Measurements from ENCODE around the gene FLOT1.
A peak's percentile ranks its signal among the peaks of the same experiment; 100 is the strongest.

The FLOT1 gene

DNA sequence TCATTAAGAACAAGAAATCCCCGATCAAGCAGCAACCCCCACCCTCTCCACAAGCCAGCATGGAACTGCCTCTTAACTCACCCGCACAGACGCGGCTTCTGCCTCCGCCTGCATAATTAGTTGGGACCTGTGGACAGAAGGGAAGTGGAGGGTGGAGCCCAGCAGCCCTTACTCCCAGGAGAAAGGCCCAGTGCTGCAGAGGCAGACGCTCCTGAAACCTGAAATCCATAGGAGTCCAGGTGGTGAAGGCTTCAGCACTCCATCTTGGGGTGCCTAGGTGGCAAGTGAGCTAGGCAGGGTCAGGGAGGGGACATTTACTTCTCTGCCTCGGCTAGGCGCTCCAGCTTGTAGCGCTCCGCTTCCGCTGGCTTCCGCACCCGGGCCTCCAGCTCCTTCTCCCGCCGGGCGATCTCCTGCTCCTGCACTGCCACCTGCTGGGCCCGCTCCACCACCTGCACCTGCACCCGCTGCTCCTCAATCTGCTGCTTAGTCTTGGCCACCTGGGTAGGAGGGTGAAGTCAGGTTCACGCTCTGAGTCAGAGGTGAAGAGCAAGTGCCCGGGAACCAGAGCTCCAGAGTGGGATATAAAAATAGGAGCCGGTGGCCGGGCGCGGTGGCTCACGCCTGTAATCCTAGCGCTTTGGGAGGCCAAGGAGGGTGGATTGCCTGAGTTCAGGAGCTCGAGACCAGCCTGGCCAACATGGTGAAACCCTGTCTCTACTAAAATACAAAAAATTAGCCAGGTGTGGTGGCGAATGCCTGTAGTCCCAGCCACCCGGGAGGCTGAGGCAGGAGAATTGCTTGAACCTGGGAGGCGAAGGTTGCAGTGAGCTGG lies 11.7 kb downstream of the FLOT1 start:
- no peaks in the 10 kb centered on the region for H4K20me1 ChIP-seq (ENCODE audit: insufficient read depth)
- peak overlapping the region; percentile 41; the same call in 1 of the 2 replicates for H3K4me2 ChIP-seq
- no peaks in the 10 kb centered on the region for H3K79me2 ChIP-seq (ENCODE audit: insufficient read depth, low read depth)
- TF ChIP-seq, protein P1, sequence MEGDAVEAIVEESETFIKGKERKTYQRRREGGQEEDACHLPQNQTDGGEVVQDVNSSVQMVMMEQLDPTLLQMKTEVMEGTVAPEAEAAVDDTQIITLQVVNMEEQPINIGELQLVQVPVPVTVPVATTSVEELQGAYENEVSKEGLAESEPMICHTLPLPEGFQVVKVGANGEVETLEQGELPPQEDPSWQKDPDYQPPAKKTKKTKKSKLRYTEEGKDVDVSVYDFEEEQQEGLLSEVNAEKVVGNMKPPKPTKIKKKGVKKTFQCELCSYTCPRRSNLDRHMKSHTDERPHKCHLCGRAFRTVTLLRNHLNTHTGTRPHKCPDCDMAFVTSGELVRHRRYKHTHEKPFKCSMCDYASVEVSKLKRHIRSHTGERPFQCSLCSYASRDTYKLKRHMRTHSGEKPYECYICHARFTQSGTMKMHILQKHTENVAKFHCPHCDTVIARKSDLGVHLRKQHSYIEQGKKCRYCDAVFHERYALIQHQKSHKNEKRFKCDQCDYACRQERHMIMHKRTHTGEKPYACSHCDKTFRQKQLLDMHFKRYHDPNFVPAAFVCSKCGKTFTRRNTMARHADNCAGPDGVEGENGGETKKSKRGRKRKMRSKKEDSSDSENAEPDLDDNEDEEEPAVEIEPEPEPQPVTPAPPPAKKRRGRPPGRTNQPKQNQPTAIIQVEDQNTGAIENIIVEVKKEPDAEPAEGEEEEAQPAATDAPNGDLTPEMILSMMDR (conservative IDR thresholded peaks at IDR 0.05; ENCODE audit: low read depth, low read length): peak; percentile 60
- peaks cover 13% of the 10 kb centered on the region for H3K4me1 ChIP-seq (ENCODE audit: low read depth, poor library complexity, severe bottlenecking)
- no peaks in the 10 kb centered on the region for H3K36me3 ChIP-seq (ENCODE audit: insufficient read depth)
- H3K9ac ChIP-seq: no peak overlapping the region
- no peak overlapping the region for H3K27ac ChIP-seq
- H3K27me3 ChIP-seq (ENCODE audit: insufficient read depth, low read depth): no peaks in the 10 kb centered on the region
- H2AFZ ChIP-seq (ENCODE audit: low read depth): peak overlapping the region; percentile 14; the same call in 1 of the 2 replicates
- H3K4me3 ChIP-seq (IDR thresholded peaks at IDR 0.05; ENCODE audit: insufficient read depth, low read depth, low read length): no peak overlapping the region

DNA sequence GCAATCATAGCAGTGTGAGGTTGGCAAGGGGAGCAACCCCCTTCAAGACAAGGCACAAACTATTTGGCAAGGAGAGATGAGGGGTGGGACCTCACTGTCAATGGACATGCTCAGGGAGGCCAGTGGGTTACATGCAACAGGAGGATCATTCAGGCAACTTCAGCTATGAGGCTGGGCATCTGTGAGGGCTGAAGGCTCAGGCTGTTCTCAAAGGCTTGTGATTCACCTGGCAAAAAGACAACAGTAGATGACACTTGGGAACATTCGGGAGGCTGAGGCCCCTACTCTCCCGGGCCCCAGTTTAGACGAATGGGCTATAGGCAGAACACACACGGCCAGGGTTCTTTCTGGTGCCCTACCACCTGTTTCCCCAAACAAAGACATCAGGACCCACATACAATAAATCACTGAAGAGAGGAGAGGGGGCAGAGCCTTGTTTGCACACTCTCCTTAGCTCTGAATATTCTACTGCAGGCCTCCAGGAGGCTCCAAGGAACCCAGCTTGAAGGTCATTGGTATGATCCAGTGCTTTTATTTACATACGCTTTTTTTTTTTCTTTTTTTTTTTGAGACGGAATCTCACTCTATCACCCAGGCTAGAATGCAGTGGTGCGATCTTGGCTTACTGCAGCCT lies 14.4 kb downstream of the FLOT1 start:
- H3K4me1 ChIP-seq (ENCODE audit: low read depth, poor library complexity, severe bottlenecking): peaks cover 32% of the 10 kb centered on the region
- peaks cover 9% of the 10 kb centered on the region; the same call in 1 of the 2 replicates for H3K36me3 ChIP-seq (ENCODE audit: insufficient read depth)

DNA sequence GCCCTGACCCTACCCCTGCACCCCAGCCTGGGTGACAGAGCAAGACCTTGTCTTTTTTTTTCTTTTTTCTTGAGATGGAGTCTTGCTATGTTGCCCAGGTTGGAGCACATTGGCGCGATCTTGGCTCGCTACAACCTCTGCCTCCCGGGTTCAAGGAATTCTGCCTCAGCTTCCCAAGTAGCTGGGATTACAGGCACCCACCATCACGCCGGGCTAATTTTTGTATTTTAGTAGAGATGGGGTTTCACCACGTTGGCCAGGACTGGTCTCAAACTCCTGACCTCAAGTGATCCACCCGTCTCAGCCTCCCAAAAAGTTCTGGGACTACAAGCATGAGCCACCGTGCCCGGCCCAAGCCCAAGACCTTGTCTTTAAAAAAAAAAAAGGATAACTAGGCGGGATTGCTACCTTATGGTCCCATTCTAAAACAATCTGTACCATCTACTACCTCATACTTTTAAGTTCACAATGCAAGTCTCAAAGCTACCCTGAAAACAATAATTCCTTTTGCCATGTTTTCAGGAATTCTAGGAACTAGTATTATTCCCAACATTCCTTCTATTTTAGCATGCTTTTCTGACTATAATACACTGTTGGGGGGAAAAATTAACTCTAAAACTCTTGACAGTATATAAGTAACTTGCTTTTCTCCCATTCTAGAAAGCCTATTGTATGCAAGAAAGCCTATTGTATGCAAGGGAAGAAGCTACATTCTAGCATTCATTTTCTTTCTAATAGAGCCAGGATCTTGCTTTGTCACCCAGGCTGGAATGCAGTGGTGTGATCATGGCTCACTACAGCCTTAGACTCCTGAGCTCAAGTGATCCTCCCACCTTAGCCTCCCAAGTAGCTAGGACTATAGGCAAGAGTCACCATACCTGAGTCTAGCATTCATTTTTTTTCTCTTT lies 15.7 kb downstream of the FLOT1 start:
- Histone ChIP-seq H3K27ac (peak overlapping the region; percentile 19; the same call in 1 of the 2 replicates), H4K20me1 (ENCODE audit: insufficient read depth) (peaks cover 33% of the 10 kb centered on the region), H3K4me3 (IDR thresholded peaks at IDR 0.05; ENCODE audit: insufficient read depth, low read depth, low read length) (no peak overlapping the region), H3K4me1 (ENCODE audit: low read depth, poor library complexity, severe bottlenecking) (peaks cover 39% of the 10 kb centered on the region), H2AFZ (ENCODE audit: low read depth) (no peak overlapping the region), H3K4me2 (no peak overlapping the region), H3K27me3 (ENCODE audit: insufficient read depth, low read depth) (no peaks in the 10 kb centered on the region), H3K9ac (no peak overlapping the region), H3K79me2 (ENCODE audit: insufficient read depth, low read depth) (peaks cover 31% of the 10 kb centered on the region), H3K36me3 (ENCODE audit: insufficient read depth) (peaks cover 20% of the 10 kb centered on the region; the same call in 1 of the 2 replicates)
- TF ChIP-seq, protein P1 (conservative IDR thresholded peaks at IDR 0.05; ENCODE audit: low read depth, low read length): no peak

More for the DNA sequence above, 14.4 kb downstream of the FLOT1 start:
- Histone ChIP-seq H4K20me1 (ENCODE audit: insufficient read depth) (peaks cover 20% of the 10 kb centered on the region), H2AFZ (ENCODE audit: low read depth) (no peak overlapping the region), H3K27me3 (ENCODE audit: insufficient read depth, low read depth) (no peaks in the 10 kb centered on the region), H3K9ac (no peak overlapping the region), H3K79me2 (ENCODE audit: insufficient read depth, low read depth) (peaks cover 18% of the 10 kb centered on the region), H3K4me2 (no peak overlapping the region), H3K4me3 (IDR thresholded peaks at IDR 0.05; ENCODE audit: insufficient read depth, low read depth, low read length) (no peak overlapping the region), H3K27ac (no peak overlapping the region)
- TF ChIP-seq, protein P1 (conservative IDR thresholded peaks at IDR 0.05; ENCODE audit: low read depth, low read length): no peak

Data from KMS-11 (cell line).